ENCODE data around the gene ANO7.

DNA sequence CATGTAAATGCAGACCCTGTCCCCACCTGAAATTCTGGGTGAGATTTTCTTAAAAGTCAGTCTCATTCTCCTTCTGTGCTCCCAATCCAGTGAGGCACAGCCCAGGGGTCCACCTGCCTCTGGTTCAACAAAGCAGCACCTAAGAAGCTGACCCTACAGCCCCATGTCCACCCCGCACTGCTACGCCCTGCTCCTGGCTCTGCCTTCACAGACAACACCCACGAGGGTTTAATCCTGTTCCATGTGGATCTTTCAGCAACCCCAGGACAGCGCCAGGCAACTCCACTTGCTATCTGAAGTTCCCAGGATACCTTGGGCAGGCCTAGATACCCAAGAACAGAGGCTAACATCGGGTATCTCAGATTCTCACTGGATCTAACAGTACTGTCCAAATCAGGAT is 82.1 kb downstream of the ANO7 start:
- TF ChIP-seq, protein P1, sequence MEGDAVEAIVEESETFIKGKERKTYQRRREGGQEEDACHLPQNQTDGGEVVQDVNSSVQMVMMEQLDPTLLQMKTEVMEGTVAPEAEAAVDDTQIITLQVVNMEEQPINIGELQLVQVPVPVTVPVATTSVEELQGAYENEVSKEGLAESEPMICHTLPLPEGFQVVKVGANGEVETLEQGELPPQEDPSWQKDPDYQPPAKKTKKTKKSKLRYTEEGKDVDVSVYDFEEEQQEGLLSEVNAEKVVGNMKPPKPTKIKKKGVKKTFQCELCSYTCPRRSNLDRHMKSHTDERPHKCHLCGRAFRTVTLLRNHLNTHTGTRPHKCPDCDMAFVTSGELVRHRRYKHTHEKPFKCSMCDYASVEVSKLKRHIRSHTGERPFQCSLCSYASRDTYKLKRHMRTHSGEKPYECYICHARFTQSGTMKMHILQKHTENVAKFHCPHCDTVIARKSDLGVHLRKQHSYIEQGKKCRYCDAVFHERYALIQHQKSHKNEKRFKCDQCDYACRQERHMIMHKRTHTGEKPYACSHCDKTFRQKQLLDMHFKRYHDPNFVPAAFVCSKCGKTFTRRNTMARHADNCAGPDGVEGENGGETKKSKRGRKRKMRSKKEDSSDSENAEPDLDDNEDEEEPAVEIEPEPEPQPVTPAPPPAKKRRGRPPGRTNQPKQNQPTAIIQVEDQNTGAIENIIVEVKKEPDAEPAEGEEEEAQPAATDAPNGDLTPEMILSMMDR (IDR thresholded peaks at IDR 0.05) = no peak
- TF ChIP-seq POLR2A (IDR thresholded peaks at IDR 0.05) = no peak
